NCI-H510A treated with DMSO at 0.1 percent for 48 hours (cell line): ENCODE results near the gene RMC1.
"Not testable (repeated sequence)": the region's sequence is repeated elsewhere in the genome, so short reads cannot be mapped to it uniquely, and the experiment has no call there.

Experiments
- DNase-seq: peaks from one replicate; lab custom pipeline; 2025; lab: John Stamatoyannopoulos, UW

RMC1 gene

DNA sequence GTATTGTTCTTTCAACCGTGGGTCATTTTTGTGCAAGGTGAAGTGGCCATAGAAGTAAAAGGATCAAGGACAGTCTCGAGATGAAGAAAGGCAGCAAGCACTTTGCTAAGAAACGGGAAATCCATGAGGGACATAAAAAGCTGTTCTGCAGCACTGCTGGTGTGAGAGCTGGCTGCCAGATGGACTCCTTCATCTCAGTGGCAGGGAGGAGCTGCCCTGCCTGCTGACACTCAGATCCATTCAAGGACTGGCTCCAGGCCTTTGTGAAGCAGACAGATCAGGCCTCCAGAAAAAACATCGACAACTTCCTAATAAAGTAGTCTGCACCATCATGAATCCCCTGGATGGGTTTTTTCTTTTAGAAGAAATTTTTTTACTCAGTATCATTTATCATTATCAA lies 29.5 kb downstream of the RMC1 start:
- DNase-seq, result no peak

DNA sequence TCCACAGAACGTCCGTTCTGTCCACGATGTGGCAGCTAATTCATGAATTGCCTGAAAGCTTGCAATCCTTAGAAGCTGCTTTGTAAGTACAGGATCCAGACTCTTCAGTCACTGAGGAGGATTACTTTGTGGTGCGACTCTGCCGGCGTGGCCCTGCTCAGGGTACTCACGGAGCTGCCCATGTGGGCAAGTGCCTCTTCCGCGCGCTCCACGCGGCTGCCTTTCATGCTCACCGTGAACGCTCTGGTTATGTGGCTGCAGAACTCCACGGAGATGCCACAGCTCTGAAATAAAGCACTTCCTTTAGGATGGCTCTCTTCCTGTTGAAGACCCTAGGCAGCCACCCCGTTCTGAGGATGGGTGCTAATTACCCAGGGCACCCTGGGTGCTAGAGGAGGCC lies 31.0 kb downstream of the RMC1 start:
- no peak for DNase-seq

DNA sequence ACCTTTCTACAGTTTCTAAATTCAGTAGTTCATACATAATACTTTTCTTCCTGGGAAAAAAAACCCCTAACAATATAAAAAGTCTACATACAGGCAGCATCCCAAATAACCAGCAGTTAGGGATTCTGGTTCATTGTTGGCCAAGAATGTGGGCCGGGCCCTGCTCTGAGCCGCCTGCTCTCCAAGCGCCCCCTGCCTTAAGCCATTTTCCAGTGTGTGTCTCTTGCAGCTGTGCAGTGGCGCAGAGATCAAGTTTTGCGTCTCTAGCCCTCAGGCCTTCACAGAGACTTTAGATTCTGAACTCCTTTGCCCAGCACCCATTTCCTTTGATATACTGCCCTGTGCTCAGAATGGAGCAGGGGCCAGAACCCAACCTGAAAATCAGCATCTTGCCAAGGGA lies 32.9 kb downstream of the RMC1 start:
- DNase-seq, result no peak

DNA sequence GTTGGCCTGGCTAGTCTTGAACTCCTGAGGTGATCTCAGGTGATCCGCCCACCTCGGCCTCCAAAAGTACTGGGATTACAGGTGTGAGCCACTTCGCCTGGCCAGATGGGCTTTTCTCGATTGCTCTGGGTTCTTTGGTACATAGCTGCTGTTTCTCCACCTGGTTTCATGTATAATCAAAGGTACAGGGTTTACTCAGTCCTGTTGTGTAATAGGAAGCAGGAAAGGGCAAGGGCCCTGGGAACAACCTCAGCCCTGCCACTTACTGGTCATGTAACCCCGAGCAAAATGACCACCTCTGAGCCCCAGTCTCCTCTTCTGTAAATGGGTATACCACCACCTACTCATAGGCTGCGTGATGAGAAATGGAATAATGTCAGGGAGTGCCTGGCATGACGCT lies 34.0 kb downstream of the RMC1 start:
- no peak for DNase-seq

DNA sequence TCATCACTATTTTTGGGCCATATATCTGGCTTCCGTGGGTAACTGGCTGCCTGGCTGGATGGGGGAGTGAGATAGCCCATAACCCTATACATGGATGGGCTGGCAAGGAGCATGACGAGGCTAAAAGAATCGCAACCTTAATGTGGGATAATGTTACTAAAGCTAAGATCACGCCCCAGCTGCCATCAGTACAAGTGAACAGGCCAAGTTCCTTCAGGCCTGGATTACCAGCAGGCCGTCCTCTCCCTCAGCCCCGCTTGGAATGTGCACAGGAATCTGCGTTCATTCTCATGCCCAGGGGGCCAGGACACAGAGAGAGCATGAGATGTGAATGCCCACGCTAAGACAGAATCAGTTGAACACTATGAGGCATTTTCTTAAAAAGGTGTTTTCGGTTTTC lies 34.7 kb downstream of the RMC1 start:
- DNase-seq, result no peak

DNA sequence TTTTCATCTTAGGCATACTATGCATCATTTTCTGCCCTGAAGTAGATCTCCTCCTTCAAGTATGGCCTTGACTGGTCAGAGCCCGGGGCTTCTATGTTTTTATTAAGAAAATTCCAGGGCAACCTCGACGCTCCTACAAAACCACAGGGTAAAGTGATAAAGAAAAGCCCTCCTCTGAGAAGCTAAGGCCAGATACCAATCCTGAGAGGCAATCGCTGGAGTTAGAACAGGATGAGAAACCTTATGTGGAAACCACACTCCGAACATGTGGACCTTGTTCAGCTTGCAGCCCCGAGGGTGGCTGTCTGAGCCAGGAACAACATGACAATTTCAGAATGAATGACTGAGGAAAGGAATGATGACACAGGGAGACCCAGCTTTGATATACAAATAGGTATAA lies 35.6 kb downstream of the RMC1 start:
- DNase-seq, result no peak

DNA sequence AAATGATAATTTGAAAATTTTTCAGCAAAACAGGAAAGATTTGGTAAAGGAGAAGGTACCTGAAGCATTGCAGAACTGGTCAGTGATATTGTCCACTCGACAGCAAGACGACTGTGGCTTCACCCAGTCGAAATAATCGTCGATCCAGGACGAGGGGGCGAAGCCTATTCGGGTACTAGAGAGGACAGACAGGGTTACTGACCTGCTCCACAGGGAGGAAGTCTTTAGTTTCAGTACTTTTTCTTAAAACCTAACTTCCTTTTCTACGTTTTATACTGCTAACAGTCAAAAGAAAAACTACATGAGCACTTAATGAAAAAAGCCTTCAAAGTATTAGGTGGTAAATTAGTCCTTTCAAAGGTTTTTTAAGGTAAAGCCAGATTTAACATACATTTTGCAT lies 36.0 kb downstream of the RMC1 start:
- DNase-seq, result no peak

DNA sequence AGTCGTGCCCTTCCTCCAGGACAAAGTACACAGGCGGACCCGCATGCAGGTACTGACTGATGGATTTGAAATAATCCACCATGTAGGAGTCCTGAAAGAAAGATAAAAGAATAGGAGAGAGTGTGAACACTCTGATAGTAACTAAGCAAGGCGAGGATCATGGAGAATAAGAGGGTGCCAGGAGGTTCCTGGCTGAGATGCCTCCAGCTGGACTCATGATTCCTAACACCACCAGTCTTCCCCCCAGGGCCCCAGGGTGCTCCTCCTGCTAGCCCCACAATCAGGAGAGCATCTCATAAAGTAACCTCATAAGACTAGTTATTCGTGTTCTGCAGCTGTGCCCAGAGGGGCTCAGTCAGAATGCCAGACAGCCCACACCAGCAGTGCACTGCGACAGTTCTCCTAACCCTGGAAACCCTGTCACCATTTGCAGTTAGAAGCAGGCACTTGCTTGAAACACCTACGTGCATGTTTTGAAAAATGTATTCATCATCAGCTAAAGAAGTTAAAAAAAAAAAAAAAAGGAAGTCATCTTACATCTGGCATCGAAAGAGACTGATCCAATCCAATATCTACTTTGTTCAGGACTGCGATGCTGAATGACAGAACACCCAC lies 36.7 kb downstream of the RMC1 start:
- DNase-seq, result no peak

DNA sequence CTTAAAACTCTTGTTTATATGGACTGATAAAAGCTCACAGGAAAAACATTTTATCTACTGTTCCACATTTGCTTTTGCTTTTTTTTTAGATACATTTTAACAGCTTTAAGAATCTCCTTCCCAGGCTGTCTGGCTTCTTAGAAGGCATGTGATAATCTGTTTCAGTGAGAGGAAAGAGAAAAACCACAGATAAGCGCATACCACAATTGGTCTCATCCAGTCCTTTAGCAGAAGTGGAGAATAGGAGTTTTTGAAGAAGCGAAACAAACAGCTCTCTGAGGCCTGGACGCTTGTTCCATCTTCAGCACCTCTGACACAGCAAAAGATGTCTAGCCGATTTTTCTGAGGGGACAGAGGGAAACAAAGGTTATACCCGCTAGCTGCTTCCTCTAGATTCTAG lies 37.6 kb downstream of the RMC1 start:
- DNase-seq, result no peak

DNA sequence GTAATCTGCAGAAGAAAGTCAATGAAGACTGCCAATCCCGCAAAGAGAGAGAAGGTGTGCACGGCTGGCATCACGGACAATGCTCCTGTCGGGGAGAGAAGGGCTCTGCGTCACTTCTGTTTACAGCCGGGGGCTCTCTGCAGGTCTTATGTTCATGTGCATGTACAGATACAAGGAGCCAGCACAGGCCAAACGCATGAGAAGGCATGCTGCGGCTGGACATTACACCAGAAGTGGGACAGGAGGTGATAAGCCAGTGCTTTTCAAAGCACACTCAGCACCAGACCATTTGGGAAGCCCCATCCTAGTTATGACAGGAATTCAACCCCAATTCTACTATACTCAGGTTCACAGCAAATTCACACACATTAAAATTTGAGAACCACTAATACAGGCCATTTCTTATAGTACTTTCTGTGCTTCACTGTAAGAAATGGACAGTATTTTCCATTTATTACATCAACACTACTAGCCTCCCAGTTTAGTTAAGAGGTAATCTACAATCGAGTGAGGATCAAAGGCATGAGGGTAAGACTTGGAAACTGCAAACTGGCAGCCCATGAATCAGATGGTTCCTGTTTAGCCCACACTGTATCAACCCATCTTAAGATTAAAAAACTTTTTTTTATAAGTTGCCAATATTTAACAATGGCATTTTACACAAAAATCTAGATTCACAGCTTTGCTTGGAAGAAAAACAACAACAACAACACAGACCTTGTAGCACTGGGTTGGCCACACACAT lies 38.2 kb downstream of the RMC1 start:
- no peak for DNase-seq

DNA sequence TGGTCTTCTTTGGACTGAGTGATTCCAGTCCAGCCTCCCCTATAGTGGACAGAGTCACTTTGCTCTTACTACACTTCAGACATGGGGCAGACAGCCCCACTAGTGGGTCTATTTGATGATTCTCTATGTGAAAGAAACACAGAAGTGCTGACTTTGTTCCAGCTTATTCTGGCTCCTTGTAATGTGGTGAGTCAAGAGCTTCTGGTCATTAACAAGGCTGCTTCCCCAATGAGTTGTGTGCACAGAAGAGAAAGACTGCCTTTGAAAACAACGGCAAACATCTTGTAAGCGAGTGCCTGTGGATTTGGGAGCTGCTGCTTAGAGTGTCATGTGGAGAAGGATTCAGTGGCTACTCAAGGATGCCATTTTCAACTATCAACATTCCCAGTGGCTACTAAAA lies 39.1 kb downstream of the RMC1 start:
- DNase-seq, result no peak

DNA sequence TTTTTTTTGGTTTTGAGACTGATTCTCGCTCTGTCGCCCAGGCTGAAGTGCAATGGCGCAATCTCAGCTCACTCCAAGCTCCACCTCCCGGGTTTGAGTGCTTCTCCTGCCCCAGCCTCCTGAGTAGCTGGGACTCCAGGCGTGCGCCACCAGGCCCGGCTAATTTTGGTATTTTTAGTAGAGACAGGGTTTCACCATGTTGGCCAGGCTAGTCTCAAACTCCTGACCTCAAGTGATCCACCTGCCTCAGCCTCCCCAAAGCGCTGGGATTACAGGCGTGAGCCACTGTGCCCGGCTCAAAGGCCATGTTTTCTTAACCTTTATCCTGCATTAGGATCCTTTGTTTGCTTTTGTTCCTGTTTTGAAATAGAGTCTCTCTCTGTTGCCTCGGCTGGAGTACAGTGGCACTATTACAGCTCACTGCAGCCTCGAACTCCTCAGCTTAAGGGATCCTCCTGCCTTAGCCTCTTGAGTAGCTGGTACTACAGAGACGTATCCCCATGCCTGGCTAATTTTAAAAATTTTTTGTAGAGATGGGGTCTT lies 42.0 kb downstream of the RMC1 start:
- no peak for DNase-seq

DNA sequence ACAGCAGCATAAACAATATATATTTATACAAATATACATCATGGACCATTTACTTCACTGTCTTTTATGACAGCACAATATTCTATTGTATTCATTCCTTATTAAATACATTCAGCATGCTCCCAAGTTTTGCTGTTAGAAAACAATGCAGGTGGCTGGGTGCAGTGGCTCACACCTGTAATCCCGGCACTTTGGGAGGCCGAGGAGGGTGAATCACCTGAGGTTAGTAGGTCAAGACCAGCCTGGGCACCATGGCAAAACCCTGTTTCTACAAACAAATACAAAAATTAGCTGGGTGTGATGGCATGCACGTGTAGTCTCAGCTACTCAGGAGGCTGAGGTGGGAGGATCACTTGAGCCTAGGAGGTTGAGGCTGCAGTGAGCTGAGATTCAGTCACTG lies 44.0 kb downstream of the RMC1 start:
- no peak for DNase-seq

DNA sequence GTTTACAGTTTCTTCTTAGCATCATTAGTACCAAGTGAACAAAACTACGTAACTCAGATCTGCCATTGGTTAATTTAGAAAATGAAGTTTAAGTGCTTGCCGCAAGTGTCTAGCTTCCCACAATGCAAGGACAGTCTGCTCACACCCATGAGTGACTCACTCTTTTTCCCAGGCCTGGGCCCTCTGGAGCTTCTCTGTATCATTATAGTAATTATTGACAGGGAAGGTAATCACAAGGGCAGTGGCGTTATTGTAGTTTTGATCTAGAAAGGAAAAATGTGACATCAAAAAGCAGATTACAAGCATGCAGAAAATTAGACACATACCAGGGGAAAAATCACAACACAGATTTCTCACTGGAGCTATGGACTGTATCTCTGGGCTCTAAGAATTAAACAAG lies 44.5 kb downstream of the RMC1 start:
- no peak for DNase-seq

DNA sequence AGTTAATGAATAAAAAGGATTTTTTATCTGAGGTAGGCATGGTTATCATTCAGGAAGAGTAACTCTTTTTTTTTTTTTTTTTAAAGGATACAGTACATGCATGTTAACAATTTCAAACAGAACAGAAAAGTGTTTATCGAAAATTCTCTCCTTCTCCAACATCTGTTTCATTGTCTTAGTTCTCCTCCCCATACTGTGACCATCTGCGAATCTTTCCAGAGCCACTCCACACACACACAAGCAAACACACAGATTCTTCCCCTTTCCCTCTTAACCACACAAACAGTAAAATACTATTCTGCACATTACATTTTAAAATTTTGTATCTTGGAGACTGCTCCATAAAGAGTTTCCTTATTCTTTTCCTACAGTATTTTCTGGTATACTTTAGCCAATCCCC lies 45.0 kb downstream of the RMC1 start:
- DNase-seq, result no peak

DNA sequence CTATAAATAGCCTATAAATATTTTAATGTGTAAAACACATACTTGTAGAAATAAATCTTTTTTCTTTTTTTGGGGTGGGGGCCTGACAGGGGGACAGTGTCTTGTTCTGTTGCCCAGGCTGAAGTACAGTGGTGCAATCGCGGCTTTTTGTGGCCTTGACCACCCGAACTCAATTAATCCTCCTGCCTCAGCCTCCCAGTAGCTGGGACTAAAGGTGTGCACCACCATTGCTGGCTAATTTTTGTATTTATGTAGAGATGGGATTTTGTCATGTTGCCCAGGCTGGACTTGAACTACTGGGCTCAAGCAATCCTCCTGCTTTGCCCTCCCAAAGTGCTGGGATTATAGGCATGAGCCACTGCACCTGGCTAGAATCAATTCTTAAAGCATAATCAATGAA lies 45.4 kb downstream of the RMC1 start:
- DNase-seq, result no peak

DNA sequence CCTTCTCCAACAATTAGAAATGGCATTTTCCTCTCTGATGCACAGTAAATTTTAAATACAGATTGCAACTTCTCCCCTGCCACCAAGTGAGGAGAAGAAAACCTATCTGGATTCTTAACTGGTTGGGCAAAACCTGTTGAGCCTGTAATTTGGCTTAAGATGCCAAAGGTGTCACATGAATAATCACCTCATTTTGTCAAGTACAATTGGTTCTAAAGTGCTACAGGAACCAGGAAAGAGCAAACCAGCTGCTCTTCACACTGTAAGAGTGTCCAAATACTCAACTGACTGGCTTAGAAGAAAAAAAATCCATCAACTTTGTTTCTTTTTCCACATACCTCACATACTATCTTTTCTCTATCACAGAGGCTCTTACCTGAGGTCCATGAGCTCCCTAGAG lies 47.6 kb downstream of the RMC1 start:
- DNase-seq, result peak; percentile 3

DNA sequence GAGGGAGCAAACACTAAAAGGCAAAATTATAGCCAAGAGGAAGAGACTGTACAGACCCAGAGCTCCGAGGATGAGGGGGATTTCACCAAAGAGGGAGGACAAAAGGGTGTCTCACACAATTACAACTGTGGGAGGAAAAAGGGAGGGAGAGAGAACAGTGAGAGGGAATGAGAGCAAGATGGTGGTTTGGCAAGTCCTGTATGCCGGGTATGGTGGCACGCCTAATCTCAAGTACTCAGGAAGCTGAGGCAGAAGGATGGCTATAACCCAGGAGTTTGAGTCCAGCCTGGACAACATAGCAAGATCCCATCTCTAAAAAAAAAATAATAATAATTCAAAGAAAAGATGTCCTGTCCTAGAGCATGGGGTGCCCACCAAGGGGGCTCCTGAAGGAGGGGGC lies 48.7 kb downstream of the RMC1 start:
- DNase-seq, result no peak

DNA sequence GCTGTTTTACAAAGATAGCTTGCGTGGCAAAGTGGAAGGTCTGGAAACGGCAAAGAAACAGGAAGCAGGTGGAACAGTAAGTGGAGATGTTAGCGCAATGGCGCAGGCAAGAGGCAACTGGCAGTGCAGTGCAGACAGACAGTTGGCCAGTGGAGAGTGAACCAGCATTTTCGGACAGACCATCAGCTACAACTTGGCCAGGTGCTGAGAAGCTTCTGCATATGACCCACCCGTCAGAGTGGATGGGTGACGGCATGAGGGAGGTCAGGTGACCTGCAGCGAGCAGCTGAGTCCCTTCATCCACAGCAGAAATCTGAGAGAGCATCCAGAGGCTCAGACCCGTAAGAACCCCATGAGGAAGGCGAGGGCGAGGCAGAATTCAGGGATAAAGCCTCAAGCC lies 49.2 kb downstream of the RMC1 start:
- no peak for DNase-seq

DNA sequence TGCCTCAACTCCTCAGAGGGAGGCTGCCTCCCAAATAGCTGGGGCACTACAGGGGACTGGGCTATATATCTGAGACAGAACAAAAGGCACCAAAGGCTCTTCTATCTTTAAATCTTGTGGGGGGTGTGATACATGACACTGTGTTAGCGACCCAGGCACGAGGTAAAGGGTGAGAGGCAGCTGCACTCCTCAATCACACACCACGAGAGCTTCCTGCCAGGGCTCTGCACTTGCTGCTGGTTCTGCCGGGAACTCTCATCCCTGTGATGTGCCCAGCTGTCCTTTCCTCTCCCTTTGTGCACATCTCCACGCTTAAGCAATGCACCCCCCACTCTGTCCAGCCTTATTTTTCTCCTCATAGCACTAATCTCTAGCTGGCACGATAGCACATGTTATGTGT lies 50.6 kb downstream of the RMC1 start:
- no peak for DNase-seq

DNA sequence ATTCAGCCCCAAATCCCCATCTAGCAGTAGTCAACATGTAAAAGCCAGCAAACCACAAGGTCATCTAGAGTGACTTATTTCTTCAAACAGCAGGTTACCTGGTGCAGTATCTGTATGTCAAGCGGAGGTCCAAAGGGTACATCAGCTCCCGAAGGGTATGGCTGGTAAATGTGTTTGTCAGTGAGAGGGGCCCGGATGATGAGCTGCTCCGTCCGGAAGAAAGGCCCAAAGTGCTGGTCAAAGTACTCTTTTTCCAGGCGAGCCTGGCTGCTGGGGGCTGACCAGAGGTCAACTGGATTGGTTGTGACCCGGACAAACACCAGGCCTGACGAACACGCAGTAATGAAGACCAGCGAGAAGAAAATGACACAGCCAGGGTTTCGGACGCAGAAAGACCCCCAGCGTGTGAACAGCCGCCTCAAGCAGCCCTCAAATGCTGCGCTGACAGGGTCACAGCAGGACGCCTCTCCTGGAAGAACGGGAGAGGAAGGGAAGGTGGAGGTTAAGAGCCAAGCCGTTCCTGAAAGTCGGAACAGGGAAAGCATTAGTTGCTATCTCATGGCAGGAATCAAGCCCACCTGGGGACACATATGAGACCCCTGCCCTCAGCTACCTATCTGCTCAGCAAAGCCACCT lies 53.0 kb downstream of the RMC1 start:
- DNase-seq, result no peak

DNA sequence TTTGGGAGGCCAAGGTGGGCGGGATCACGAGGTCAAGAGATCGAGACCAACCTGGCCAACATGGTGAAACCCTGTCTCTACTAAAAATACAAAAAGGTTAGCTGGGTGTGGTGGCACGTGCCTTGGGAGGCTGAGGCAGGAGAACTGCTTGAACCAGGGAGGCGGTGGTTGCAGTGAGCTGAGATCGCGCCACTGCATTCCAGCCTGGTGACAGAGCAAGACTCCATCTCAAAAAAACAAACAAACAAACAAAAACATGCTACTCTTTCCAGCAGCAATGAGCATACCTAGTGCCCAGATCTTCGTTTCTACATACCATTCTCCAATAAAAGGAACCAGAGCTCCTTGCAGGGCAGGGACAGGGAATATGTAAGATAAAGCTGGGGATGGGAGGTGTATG lies 54.2 kb downstream of the RMC1 start:
- DNase-seq, result not testable (repeated sequence)

DNA sequence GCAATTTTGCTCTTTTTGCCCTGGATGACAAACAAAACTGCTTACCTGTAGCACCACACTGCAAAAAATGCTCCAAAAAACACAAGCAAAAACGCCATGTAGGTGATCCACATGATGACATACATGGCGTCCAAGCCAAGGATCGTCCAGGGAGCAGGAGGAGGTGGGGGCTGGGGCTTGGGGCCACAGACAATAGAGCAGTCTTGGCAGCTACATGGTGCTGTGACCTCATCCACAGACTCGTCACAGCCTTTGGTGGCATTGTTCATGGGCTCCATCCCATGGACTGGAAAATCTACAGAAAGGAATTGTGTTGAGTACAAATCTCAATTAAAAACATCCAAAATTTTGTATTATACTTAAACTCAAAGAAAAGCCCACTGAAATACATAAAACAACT lies 56.9 kb downstream of the RMC1 start:
- DNase-seq, result no peak
